Measurements from ENCODE around the gene ZNF429.
"Not testable (repeated sequence)": the region's sequence is repeated elsewhere in the genome, so short reads cannot be mapped to it uniquely, and the experiment has no call there.

DNA sequence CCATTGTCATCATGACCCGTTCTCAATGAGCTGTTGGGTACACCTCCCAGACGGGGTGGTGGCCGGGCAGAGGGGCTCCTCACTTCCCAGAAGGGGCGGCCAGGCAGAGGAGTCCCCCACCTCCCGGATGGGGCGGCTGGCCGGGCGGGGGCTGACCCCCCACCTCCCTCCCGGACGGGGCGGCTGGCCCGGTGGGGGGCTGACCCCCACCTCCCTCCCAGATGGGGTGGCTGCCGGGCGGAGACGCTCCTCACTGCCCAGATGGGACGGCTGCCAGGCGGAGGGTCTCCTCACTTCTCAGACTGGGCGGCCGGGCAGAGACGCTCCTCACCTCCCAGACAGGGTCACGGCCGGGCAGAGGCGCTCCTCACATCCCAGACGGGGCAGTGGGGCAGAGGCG lies 5.7 kb downstream of the ZNF429 start:
- not testable (repeated sequence) for TF ChIP-seq EP300, POLR2AphosphoS5, POLR2A (IDR thresholded peaks at IDR 0.05)
- TF ChIP-seq, protein P1, sequence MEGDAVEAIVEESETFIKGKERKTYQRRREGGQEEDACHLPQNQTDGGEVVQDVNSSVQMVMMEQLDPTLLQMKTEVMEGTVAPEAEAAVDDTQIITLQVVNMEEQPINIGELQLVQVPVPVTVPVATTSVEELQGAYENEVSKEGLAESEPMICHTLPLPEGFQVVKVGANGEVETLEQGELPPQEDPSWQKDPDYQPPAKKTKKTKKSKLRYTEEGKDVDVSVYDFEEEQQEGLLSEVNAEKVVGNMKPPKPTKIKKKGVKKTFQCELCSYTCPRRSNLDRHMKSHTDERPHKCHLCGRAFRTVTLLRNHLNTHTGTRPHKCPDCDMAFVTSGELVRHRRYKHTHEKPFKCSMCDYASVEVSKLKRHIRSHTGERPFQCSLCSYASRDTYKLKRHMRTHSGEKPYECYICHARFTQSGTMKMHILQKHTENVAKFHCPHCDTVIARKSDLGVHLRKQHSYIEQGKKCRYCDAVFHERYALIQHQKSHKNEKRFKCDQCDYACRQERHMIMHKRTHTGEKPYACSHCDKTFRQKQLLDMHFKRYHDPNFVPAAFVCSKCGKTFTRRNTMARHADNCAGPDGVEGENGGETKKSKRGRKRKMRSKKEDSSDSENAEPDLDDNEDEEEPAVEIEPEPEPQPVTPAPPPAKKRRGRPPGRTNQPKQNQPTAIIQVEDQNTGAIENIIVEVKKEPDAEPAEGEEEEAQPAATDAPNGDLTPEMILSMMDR (IDR thresholded peaks at IDR 0.05) = not testable (repeated sequence)

Data from sigmoid colon (tissue), 4 donors.